ENCODE data around the gene C14orf180.
"Not testable (repeated sequence)": the region's sequence is repeated elsewhere in the genome, so short reads cannot be mapped to it uniquely, and the experiment has no call there.

Gene C14orf180

GRCh38 chr14:104614126-104614812 is 34.7 kb downstream of the C14orf180 start:
- DNase-seq (ENCODE audit: low read depth) = no peak

GRCh38 chr14:104624939-104625338 is 45.4 kb downstream of the C14orf180 start:
- DNase-seq (ENCODE audit: low read depth) = no peak

- DNase-seq (ENCODE audit: low read depth) = no peak
These were observed 53.2 kb downstream of the C14orf180 start for GRCh38 chr14:104632781-104633180.

GRCh38 chr14:104633276-104634137 is 53.9 kb downstream of the C14orf180 start:
- no peak for DNase-seq (ENCODE audit: low read depth)

- DNase-seq (ENCODE audit: low read depth) = no peak
These were observed 54.7 kb downstream of the C14orf180 start for GRCh38 chr14:104634138-104634760.

- DNase-seq (ENCODE audit: low read depth) = no peak
These were observed 55.5 kb downstream of the C14orf180 start for GRCh38 chr14:104634886-104635570.

- DNase-seq (ENCODE audit: low read depth) = no peak
These were observed 56.2 kb downstream of the C14orf180 start for GRCh38 chr14:104635717-104636116.

GRCh38 chr14:104636131-104636530 is 56.6 kb downstream of the C14orf180 start:
- DNase-seq (ENCODE audit: low read depth) = no peak

GRCh38 chr14:104636846-104637545 is 57.4 kb downstream of the C14orf180 start:
- DNase-seq (ENCODE audit: low read depth) = not testable (repeated sequence)

- no peak for DNase-seq (ENCODE audit: low read depth)
These were observed 58.0 kb downstream of the C14orf180 start for GRCh38 chr14:104637546-104638003.

GRCh38 chr14:104638190-104638589 is 58.6 kb downstream of the C14orf180 start:
- no peak for DNase-seq (ENCODE audit: low read depth)

- DNase-seq (ENCODE audit: low read depth) = no peak
These were observed 59.4 kb downstream of the C14orf180 start for GRCh38 chr14:104638927-104639450.

GRCh38 chr14:104639471-104639870 is 59.9 kb downstream of the C14orf180 start:
- no peak for DNase-seq (ENCODE audit: low read depth)
